Heart left ventricle (tissue), 16 donors: ENCODE results near the gene PNCK. TPM values are rescaled to one million over a fixed set of nuclear protein-coding genes. Genes with fewer than 3 reads are reported as not detected.

ENCODE experiments used
- ATAC-seq, 4 donors: fragments of 200-7000 bp; cut with Tn5 transposase; one replicate each; pipeline ENCODE4 v1.9.1; 2020 to 2022; ENCODE audit warnings: moderate library complexity in 4 of 4, mild to moderate bottlenecking in 3 of 4, moderate number of reproducible peaks in 1 of 4
- DNase-seq, 5 donors: peaks; one replicate each; pipeline ENCODE4 v3.0.0-alpha.2; 2020
- H3K27ac ChIP-seq, 12 donors: fragments of 200-600 bp; sonication (generic) in 4 of 12; one replicate each; pipeline versions ENCODE4 v1.5.0 to v1.8.0; 2016 to 2022; ENCODE audit warnings: mild to moderate bottlenecking in 2 of 12
- H3K27me3 ChIP-seq, 9 donors: fragments of 200-600 bp; sonication (generic) in 2 of 9; one replicate each; pipeline versions ENCODE4 v1.5.1 to v1.8.0; 2016 to 2022; ENCODE audit warnings: mild to moderate bottlenecking in 3 of 9
- H3K36me3 ChIP-seq, 9 donors: fragments of 200-600 bp; sonication (generic) in 2 of 9; one replicate each; pipeline versions ENCODE4 v1.5.0 to v1.8.0; 2018 to 2022; ENCODE audit warnings: mild to moderate bottlenecking in 2 of 9
- H3K4me1 ChIP-seq, 12 donors: fragments of 200-600 bp; sonication (generic) in 4 of 12; one replicate each; pipeline versions ENCODE4 v1.5.0 to v1.8.0; 2016 to 2022; ENCODE audit warnings: mild to moderate bottlenecking in 3 of 12
- H3K4me3 ChIP-seq, 12 donors: fragments of 200-600 bp; sonication (generic) in 4 of 12; one replicate each; pipeline versions ENCODE4 v1.5.0 to v1.8.0; 2017 to 2022; ENCODE audit warnings: mild to moderate bottlenecking in 9 of 12, moderate library complexity in 4 of 12
- H3K9me3 ChIP-seq, 12 donors: fragments of 200-600 bp; sonication (generic) in 4 of 12; one replicate each; pipeline versions ENCODE4 v1.5.0 to v1.8.0; 2016 to 2022; ENCODE audit warnings: mild to moderate bottlenecking in 1 of 12
- CTCF ChIP-seq, 12 donors: fragments of 200-600 bp; sonication (generic) in 4 of 12; IDR thresholded peaks; one replicate each; pipeline versions ENCODE4 v1.5.0 to v1.8.0; 2018 to 2022; ENCODE audit warnings: antibody characterized with exemption in 12 of 12, mild to moderate bottlenecking in 5 of 12
- POLR2A ChIP-seq, 2 donors: fragments of 450-650 bp; IDR thresholded peaks; one replicate each; pipeline ENCODE4 v1.6.1; 2017; ENCODE audit warnings: antibody characterized with exemption in 2 of 2, mild to moderate bottlenecking in 2 of 2, moderate library complexity in 2 of 2
- WGBS, 4 donors: extraction: QIAGEN DNeasy Blood & Tissue Kit in 2 of 4; methylation state at CpG; one replicate each; pipeline versions ENCODE4 v1.1.5 to v1.1.7; 2013 to 2018; 5-methylcytosine and 5-hydroxymethylcytosine counted together
- intact Hi-C, 10 donors: fragments of 100-400 bp; cut with DNase I; formaldehyde crosslinking; loops; one replicate each; pipeline versions ENCODE4 v1.11.1 to v1.14.2; 2022
- polyA plus RNA-seq, 2 donors: library from polyadenylated mRNA; stranded (reverse); fragments of 200-250 nt; gene quantifications; one replicate each; pipeline ENCODE4 v1.2.3, GENCODE V29; 2013
- total RNA-seq, 9 donors: library from RNA; depleted of rRNA in 2 of 9; stranded (reverse); fragments of >200 nt in 2 of 9; fragmentation: NEBNext Ultra II Directional in 3 of 9; extraction: Animal tissue kit (Norgen Biotek cat#: 25700) in 3 of 9; gene quantifications; one replicate each; pipeline versions ENCODE4 v1.1.0 to v1.2.4, GENCODE V29; 2016 to 2023
- donor health status: ischemic (EF 13 %, LVEDD 7.1; RV severe dilation, severe dysfunction).
- donor health status: healthy with polysubstance abuse.
- donor health status: DM: no; HTN: yes; CAD: no.
- donor health status: DM: no; HTN: no; CAD: no.
- donor health status: ischemic (EF 25% LVEDD 6.9; RV normal size, moderate dysfunction).
- donor health status: ischemic (EF 25% LVEDD 5.7; RV mildly dilated, moderate dysfunction).
- donor health status: healthy.
- donor health status: DM: yes; HTN: yes; CAD: no.
- donor health status: ischemic (EF 35%, LVEDD 5.7; RV mildly dilated, moderate dysfunction).
- donor health status: nonischemic (EF 11% LVEDD 7.7; RV severe dilation, severe dysfunction).
- donor health status: DM: yes; HTN: yes; CAD: no.
- donor health status: PGD.
- donor health status: ischemic (EF 29% LVEDD 5.4; RV normal size, mild dysfunction).
- donor health status: nonischemic (EF 23%, LVEDD 6.1; RV moderate dilation, normal function).

PNCK gene
- total and polyA plus RNA-seq, 11 donors, result 1.4 to 7.3 (median 6.4) TPM

DNA sequence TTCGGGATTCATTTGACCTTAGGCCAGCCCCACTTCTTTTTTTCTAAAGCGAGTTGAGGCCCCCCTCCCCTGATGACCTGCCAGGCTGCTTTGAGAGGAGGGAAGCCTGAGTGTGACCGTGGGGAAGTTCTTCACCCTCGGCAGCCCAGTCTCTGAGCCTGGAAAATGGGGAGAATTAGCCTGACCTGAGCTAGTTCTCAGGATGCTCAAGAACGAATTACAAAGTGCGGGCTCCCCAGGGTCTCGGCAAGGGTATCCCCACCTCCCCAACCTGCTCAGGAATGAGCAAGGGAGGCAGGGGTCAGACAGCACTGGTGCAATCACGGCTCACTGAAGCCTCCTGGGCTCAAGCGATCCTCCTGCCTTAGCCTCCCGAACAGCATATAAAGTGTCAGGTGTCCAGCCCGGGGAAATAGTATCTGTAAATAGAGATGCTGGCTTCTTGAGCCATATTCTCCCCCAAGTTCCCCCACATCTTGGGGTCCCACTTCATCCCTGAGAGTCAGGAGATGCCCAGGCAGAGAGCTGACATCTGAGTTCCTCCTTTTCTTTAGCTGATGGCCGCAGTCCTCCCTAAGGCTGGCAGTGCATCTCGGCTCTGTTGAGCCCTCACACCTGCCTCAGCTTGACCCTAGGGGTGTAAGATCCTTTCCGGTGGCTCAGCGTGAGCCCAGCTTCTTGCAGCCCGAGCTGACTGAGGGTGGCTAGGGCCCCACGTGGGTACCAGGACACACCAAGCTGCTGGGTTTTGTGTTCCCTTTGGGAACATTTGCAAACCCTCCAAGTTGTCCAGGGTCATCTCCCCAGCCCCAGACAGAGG lies 25.0 kb downstream of the PNCK start:
- WGBS, 4 donors, result 68 to 81% (median 78%) methylated on average over 13 to 17 of the region's 17 CpGs
- Histone ChIP-seq H3K4me1 (peaks cover 0 to 23% (median 0%) of the 10 kb centered on the region in 12 donors), H3K27me3 (peaks cover 0 to 57% (median 23%) of the 10 kb centered on the region in 9 donors), H3K36me3 (no peaks in the 10 kb centered on the region), H3K27ac (no peak overlapping the region), H3K4me3 (no peak overlapping the region), H3K9me3 (peaks cover 0 to 6% (median 0%) of the 10 kb centered on the region in 12 donors)
- DNase-seq (peak in 3 of 5 donors; percentile 3 to 23 (median 18)), ATAC-seq (no peak)
- TF ChIP-seq CTCF (IDR thresholded peaks at IDR 0.05), result no peak
- TF ChIP-seq POLR2A (IDR thresholded peaks at IDR 0.05), result no peak
- intact Hi-C loops, result loop anchor here in 5 of 10 donors (5.0 kb wide), 3 partner anchors 36 to 96 kb away; no protein-coding TSS in a partner anchor

DNA sequence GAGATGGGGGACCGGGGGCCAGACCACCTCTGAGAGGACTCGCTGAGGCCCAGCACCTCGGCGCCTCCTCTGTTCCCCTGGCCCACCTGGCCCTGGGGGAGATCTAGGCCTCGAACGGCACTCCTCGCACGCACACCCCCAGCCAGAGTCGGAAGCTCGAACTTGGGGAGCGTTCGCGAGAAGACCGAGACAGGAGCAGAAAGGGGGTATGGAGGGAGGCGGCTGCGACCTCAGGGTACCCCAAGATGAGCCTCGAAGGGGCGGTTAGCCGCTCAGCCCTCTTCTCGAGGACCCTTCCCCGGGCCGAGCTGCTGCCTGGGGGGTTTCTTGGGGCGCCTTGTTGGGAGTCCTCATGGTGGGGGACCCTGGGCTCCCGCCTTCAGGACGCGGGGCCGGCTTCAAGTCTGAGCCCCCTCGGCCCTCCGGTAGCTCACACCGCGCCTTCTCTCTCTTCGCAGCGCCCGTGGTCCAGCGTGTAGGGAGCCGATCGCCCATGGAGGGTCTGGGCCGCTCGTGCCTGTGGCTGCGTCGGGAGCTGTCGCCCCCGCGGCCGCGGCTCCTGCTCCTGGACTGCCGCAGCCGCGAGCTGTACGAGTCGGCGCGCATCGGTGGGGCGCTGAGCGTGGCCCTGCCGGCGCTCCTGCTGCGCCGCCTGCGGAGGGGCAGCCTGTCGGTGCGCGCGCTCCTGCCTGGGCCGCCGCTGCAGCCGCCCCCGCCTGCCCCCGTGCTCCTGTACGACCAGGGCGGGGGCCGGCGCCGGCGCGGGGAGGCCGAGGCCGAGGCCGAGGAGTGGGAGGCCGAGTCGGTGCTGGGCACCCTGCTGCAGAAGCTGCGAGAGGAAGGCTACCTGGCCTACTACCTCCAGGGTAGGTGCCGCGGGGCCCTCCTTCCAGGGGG lies 25.9 kb downstream of the PNCK start:
- H3K4me1 ChIP-seq, result peaks cover 0 to 28% (median 0%) of the 10 kb centered on the region in 12 donors
- no peak overlapping the region for H3K27ac ChIP-seq
- WGBS, 4 donors, result 6 to 44% (median 19%) methylated on average over 20 to 85 of the region's 85 CpGs
- no peaks in the 10 kb centered on the region for H3K9me3 ChIP-seq
- intact Hi-C loops, result loop anchor here in 5 of 10 donors (5.0 kb wide), 3 partner anchors 35 to 95 kb away; no protein-coding TSS in a partner anchor
- peaks cover 0 to 65% (median 26%) of the 10 kb centered on the region in 9 donors for H3K27me3 ChIP-seq
- peak overlapping the region in 1 of 12 donors; percentile 30 for H3K4me3 ChIP-seq
- no peaks in the 10 kb centered on the region for H3K36me3 ChIP-seq
- TF ChIP-seq POLR2A (IDR thresholded peaks at IDR 0.05), result no peak
- TF ChIP-seq CTCF (IDR thresholded peaks at IDR 0.05), result no peak
- DNase-seq, result peak in 4 of 5 donors; percentile 2 to 42 (median 18)
- no peak for ATAC-seq

- ATAC-seq, result peak in 1 of 4 donors; percentile 40
- 4 to 48% (median 24%) methylated on average over 29 to 53 of the region's 53 CpGs for WGBS, 4 donors
Observed at GRCh38 chrX:153646620-153647373, 26.8 kb downstream of the PNCK start, which contains the start of gene DUSP9. DUSP9 (plus strand) TSS chrX:153647203; CDS start chrX:153647954, 751 bp downstream.

More at GRCh38 chrX:153646620-153647373, 26.8 kb downstream of the PNCK start, which contains the start of gene DUSP9:
- peaks cover 0 to 37% (median 0%) of the 10 kb centered on the region in 12 donors for H3K4me1 ChIP-seq
- intact Hi-C loops, result loop anchor here in 5 of 10 donors (5.0 kb wide), 3 partner anchors 34 to 94 kb away; no protein-coding TSS in a partner anchor
- H3K27me3 ChIP-seq, result peaks cover 3 to 73% (median 32%) of the 10 kb centered on the region in 9 donors
- no peaks in the 10 kb centered on the region for H3K36me3 ChIP-seq
- TF ChIP-seq CTCF (IDR thresholded peaks at IDR 0.05) (no peak), POLR2A (IDR thresholded peaks at IDR 0.05) (no peak)
- H3K9me3 ChIP-seq, result no peaks in the 10 kb centered on the region
- H3K27ac ChIP-seq, result no peak within 1 kb of the TSS
- DNase-seq, result peak in 2 of 5 donors; percentile 21 to 47
- H3K4me3 ChIP-seq, result peak within 1 kb of the TSS in 6 of 12 donors; percentile 7 to 30 (median 21)
